ENCODE data around the gene ISM1. TPM values are rescaled to one million over a fixed set of nuclear protein-coding genes. Genes with fewer than 3 reads are reported as not detected.

ISM1 gene
- total and polyA plus RNA-seq, 7 donors, result 0.56 to 1.8 (median 0.99) TPM

- H3K27ac ChIP-seq, result no peak overlapping the region
These were observed 28.7 kb downstream of the ISM1 start for GRCh38 chr20:13249798-13250170.

GRCh38 chr20:13250251-13250650 is 29.2 kb downstream of the ISM1 start:
- no peaks in the 10 kb centered on the region for H3K27me3 ChIP-seq (ENCODE audit: insufficient read depth in 3 of 3, low read length in 2 of 3)
- H3K4me3 ChIP-seq, result no peak overlapping the region
- 79 to 92% (median 88%) methylated on average over 6 of the region's 6 CpGs for WGBS, 3 donors
- intact Hi-C loops (cut with DNase I), result no loop called here
- H3K27ac ChIP-seq, result no peak overlapping the region
- no peak for ATAC-seq
- H3K4me1 ChIP-seq, result no peaks in the 10 kb centered on the region
- H3K36me3 ChIP-seq (ENCODE audit: insufficient read depth in 1 of 2, low read depth in 1 of 2), result no peaks in the 10 kb centered on the region
- TF ChIP-seq CTCF (IDR thresholded peaks at IDR 0.05), result no peak
- H3K9me3 ChIP-seq, result no peaks in the 10 kb centered on the region
- DNase-seq, result no peak

More at GRCh38 chr20:13249798-13250170, 28.7 kb downstream of the ISM1 start:
- H3K4me1 ChIP-seq, result no peaks in the 10 kb centered on the region
- H3K9me3 ChIP-seq, result no peaks in the 10 kb centered on the region
- H3K27me3 ChIP-seq (ENCODE audit: insufficient read depth in 3 of 3, low read length in 2 of 3), result no peaks in the 10 kb centered on the region
- 50 to 79% (median 51%) methylated on average over 4 of the region's 4 CpGs for WGBS, 3 donors
- ATAC-seq (no peak), DNase-seq (no peak)
- no peak for TF ChIP-seq CTCF (IDR thresholded peaks at IDR 0.05)
- intact Hi-C loops (cut with DNase I), result no loop called here
- H3K4me3 ChIP-seq, result no peak overlapping the region
- no peaks in the 10 kb centered on the region for H3K36me3 ChIP-seq (ENCODE audit: insufficient read depth in 1 of 2, low read depth in 1 of 2)

GRCh38 chr20:13251106-13251903 is 30.2 kb downstream of the ISM1 start:
- WGBS, 3 donors, result 71 to 84% (median 84%) methylated on average over 8 of the region's 8 CpGs
- DNase-seq (no peak), ATAC-seq (peak in 1 of 4 donors; percentile 26)
- Histone ChIP-seq H3K9me3 (no peaks in the 10 kb centered on the region), H3K4me3 (no peak overlapping the region), H3K4me1 (no peaks in the 10 kb centered on the region), H3K36me3 (ENCODE audit: insufficient read depth in 1 of 2, low read depth in 1 of 2) (no peaks in the 10 kb centered on the region), H3K27ac (no peak overlapping the region), H3K27me3 (ENCODE audit: insufficient read depth in 3 of 3, low read length in 2 of 3) (no peaks in the 10 kb centered on the region)
- intact Hi-C loops (cut with DNase I), result no loop called here
- no peak for TF ChIP-seq CTCF (IDR thresholded peaks at IDR 0.05)

- no peak for ATAC-seq
- Histone ChIP-seq H3K4me1 (no peaks in the 10 kb centered on the region), H3K27ac (no peak overlapping the region), H3K9me3 (no peaks in the 10 kb centered on the region), H3K36me3 (ENCODE audit: insufficient read depth in 1 of 2, low read depth in 1 of 2) (no peaks in the 10 kb centered on the region), H3K27me3 (ENCODE audit: insufficient read depth in 3 of 3, low read length in 2 of 3) (no peaks in the 10 kb centered on the region), H3K4me3 (no peak overlapping the region)
- no peak for DNase-seq
- TF ChIP-seq CTCF (IDR thresholded peaks at IDR 0.05), result no peak
- intact Hi-C loops (cut with DNase I), result no loop called here
- 60 to 64% (median 64%) methylated on average over 2 of the region's 2 CpGs for WGBS, 3 donors
These were observed 30.8 kb downstream of the ISM1 start for GRCh38 chr20:13251904-13252297.

GRCh38 chr20:13255356-13255755 is 34.3 kb downstream of the ISM1 start:
- DNase-seq (no peak), ATAC-seq (no peak)
- Histone ChIP-seq H3K36me3 (ENCODE audit: insufficient read depth in 1 of 2, low read depth in 1 of 2) (no peaks in the 10 kb centered on the region), H3K27ac (no peak overlapping the region), H3K4me1 (no peaks in the 10 kb centered on the region), H3K9me3 (no peaks in the 10 kb centered on the region), H3K27me3 (ENCODE audit: insufficient read depth in 3 of 3, low read length in 2 of 3) (no peaks in the 10 kb centered on the region), H3K4me3 (no peak overlapping the region)
- 92 to 100% (median 96%) methylated on average over 1 of the region's 1 CpG for WGBS, 3 donors
- intact Hi-C loops (cut with DNase I), result no loop called here
- TF ChIP-seq CTCF (IDR thresholded peaks at IDR 0.05), result no peak

Data from psoas muscle (tissue), 8 donors.